Keratinocyte (primary cell): ENCODE data around the gene FLT3LG. TPM values are rescaled to one million over a fixed set of nuclear protein-coding genes. Genes with fewer than 3 reads are reported as not detected.
A peak's percentile ranks its signal among the peaks of the same experiment; 100 is the strongest.

Source experiments
- DNase-seq: peaks from one replicate; pipeline ENCODE4 v3.0.0-alpha.2; 2011; ENCODE audit warnings: low read depth, missing footprints, low spot score
- FAIRE-seq: peaks from 2 replicates; lab custom pipeline; 2011; peaks lifted over from hg19 to GRCh38; lab: Jason Lieb, UNC
- H2AFZ ChIP-seq: 2 replicates; pipeline ENCODE4 v1.6.0; 2012; ENCODE audit warnings: low read length, control low read depth, inconsistent platforms; ENCODE audit not compliant: control insufficient read depth
- H3K27ac ChIP-seq: 2 replicates; pipeline ENCODE4 v1.5.1; 2011; ENCODE audit warnings: low read length; ENCODE audit not compliant: control insufficient read depth, insufficient read depth
- H3K27me3 ChIP-seq: 3 replicates; pipeline ENCODE4 v1.6.0; 2011; ENCODE audit warnings: low read length; ENCODE audit not compliant: control insufficient read depth, insufficient read depth; ENCODE audit errors: extremely low read depth
- H3K36me3 ChIP-seq, 2 experiments: 2 replicates in 1 of 2; 3 replicates in 1 of 2; pipeline ENCODE4 v1.5.1; 2011; ENCODE audit warnings: low read length in 2 of 2, mild to moderate bottlenecking in 1 of 2; ENCODE audit not compliant: control insufficient read depth in 2 of 2, insufficient read depth in 2 of 2; ENCODE audit errors: extremely low read depth in 1 of 2
- H3K4me1 ChIP-seq: 3 replicates; pipeline ENCODE4 v1.5.1; 2011; ENCODE audit warnings: low read length; ENCODE audit not compliant: control insufficient read depth, insufficient read depth; ENCODE audit errors: extremely low read depth
- H3K4me2 ChIP-seq: 3 replicates; pipeline ENCODE4 v1.6.0; 2011; ENCODE audit warnings: low read depth, low read length; ENCODE audit not compliant: control insufficient read depth, insufficient read depth; ENCODE audit errors: extremely low read depth
- H3K4me3 ChIP-seq, 3 experiments: fragments of 200-600 bp in 1 of 3; sonication (generic) in 1 of 3; 2 replicates in 2 of 3; 3 replicates in 1 of 3; pipeline ENCODE4 v1.5.1; 2011 to 2016; ENCODE audit warnings: low read length in 3 of 3, mild to moderate bottlenecking in 3 of 3, control low read depth in 2 of 3, inconsistent platforms in 1 of 3, low read depth in 1 of 3, mixed read lengths in 1 of 3, mixed run types in 1 of 3, moderate library complexity in 1 of 3; ENCODE audit not compliant: control insufficient read depth in 2 of 3, insufficient read depth in 2 of 3; ENCODE audit errors: extremely low read depth in 1 of 3
- H3K79me2 ChIP-seq: 2 replicates; pipeline ENCODE4 v1.6.0; 2012; ENCODE audit warnings: low read length; ENCODE audit not compliant: control insufficient read depth, insufficient read depth
- H3K9ac ChIP-seq: 3 replicates; pipeline ENCODE4 v1.6.0; 2011; ENCODE audit warnings: low read length; ENCODE audit not compliant: control insufficient read depth, insufficient read depth; ENCODE audit errors: extremely low read depth
- H3K9me1 ChIP-seq: 3 replicates; pipeline ENCODE4 v1.6.0; 2011; ENCODE audit warnings: low read length; ENCODE audit not compliant: control insufficient read depth, insufficient read depth; ENCODE audit errors: extremely low read depth
- H3K9me3 ChIP-seq: 2 replicates; pipeline ENCODE4 v1.5.1; 2012; ENCODE audit warnings: low read depth, low read length; ENCODE audit not compliant: control insufficient read depth
- H4K20me1 ChIP-seq: 3 replicates; pipeline ENCODE4 v1.6.0; 2011; ENCODE audit warnings: low read length; ENCODE audit not compliant: control insufficient read depth, insufficient read depth; ENCODE audit errors: extremely low read depth
- CTCF ChIP-seq, 3 experiments: IDR thresholded peaks in 1 of 3; conservative IDR thresholded peaks in 1 of 3; optimal IDR thresholded peaks in 1 of 3; 2 replicates in 2 of 3; 3 replicates in 1 of 3; pipeline versions ENCODE3 to v1.5.1; 2011; ENCODE audit warnings: low read length in 3 of 3, mild to moderate bottlenecking in 3 of 3, moderate library complexity in 2 of 3, control low read depth in 1 of 3, inconsistent platforms in 1 of 3; ENCODE audit not compliant: insufficient read depth in 2 of 3; ENCODE audit errors: extremely low read depth in 1 of 3
- EZH2 ChIP-seq: IDR thresholded peaks from one replicate; pipeline ENCODE4 v1.6.1; 2012; ENCODE audit warnings: inconsistent platforms, mild to moderate bottlenecking, low read length, moderate library complexity
- dilution Hi-C: fragments of 300-500 bp; cut with MboI; formaldehyde crosslinking; loops from one replicate; pipeline ENCODE4 v1.7.0; 2020; ENCODE audit warnings: low sequenced_read_pairs; ENCODE audit not compliant: extremely low pct_ligation_motif_present
- polyA plus RNA-seq, 5 experiments: library from polyadenylated mRNA; depleted of rRNA in 3 of 5; stranded (reverse) in 3 of 5; stranded (forward) in 1 of 5; unstranded in 1 of 5; fragments of >200 nt; gene quantifications; 1 replicate in 1 of 5; 2 replicates in 3 of 5; 3 replicates in 1 of 5; pipeline versions ENCODE4 v1.2.1 to v1.2.3, GENCODE V29; 2011 to 2012; ENCODE audit warnings: missing spikeins in 2 of 5, low read depth in 1 of 5, low replicate concordance in 1 of 5

Gene FLT3LG
- polyA plus RNA-seq, 1 donor (not counting 4 experiments of a cell fraction or from before 2014, with no cell fraction given): 0.80 TPM

- no peak for TF ChIP-seq EZH2
- TF ChIP-seq CTCF (optimal IDR thresholded peaks at IDR 0.05 in 1 of 3, IDR thresholded peaks at IDR 0.05 in 1 of 3, conservative IDR thresholded peaks at IDR 0.05 in 1 of 3; ENCODE audit: extremely low read depth in 1 of 3, insufficient read depth in 2 of 3, low read length in 3 of 3): peak in 1 of 3 experiments; percentile 2
- FAIRE-seq (no peak), DNase-seq (no peak)
- Histone ChIP-seq H3K9me1 (no peaks in the 10 kb centered on the region), H3K36me3 (peaks cover 21 to 37% of the 10 kb centered on the region in 2 experiments), H3K4me2 (peak overlapping the region; percentile 74), H2AFZ (peak overlapping the region; percentile 90), H3K4me3 (peak overlapping the region in 2 of 3 experiments; percentile 32 to 54), H3K9ac (peak overlapping the region; percentile 52), H4K20me1 (peaks cover 21% of the 10 kb centered on the region), H3K4me1 (peaks cover 9% of the 10 kb centered on the region), H3K27ac (peak overlapping the region; percentile 49), H3K79me2 (peaks cover 37% of the 10 kb centered on the region), H3K9me3 (no peaks in the 10 kb centered on the region), H3K27me3 (no peaks in the 10 kb centered on the region)
- dilution Hi-C loops: no loop called here
Measured at GRCh38 chr19:49486710-49487276, 12.8 kb downstream of the FLT3LG start.

- Histone ChIP-seq H3K79me2 (peaks cover 37% of the 10 kb centered on the region), H3K9me1 (no peaks in the 10 kb centered on the region), H3K4me2 (peak within 1 kb of the TSS; percentile 86), H3K9ac (peak within 1 kb of the TSS; percentile 100), H3K4me1 (peaks cover 9% of the 10 kb centered on the region), H2AFZ (peak within 1 kb of the TSS; percentile 90), H3K9me3 (no peaks in the 10 kb centered on the region), H3K4me3 (peak within 1 kb of the TSS; percentile 90 to 100 (median 95)), H3K36me3 (peaks cover 26 to 44% of the 10 kb centered on the region in 2 experiments), H4K20me1 (peaks cover 23% of the 10 kb centered on the region), H3K27ac (peak within 1 kb of the TSS; percentile 99), H3K27me3 (no peaks in the 10 kb centered on the region)
- dilution Hi-C loops: no loop called here
- TF ChIP-seq EZH2: no peak
- TF ChIP-seq CTCF (optimal IDR thresholded peaks at IDR 0.05 in 1 of 3, IDR thresholded peaks at IDR 0.05 in 1 of 3, conservative IDR thresholded peaks at IDR 0.05 in 1 of 3; ENCODE audit: extremely low read depth in 1 of 3, insufficient read depth in 2 of 3, low read length in 3 of 3): no peak
- peak; percentile 73 for FAIRE-seq
- peak; percentile 97 for DNase-seq
Measured at GRCh38 chr19:49487277-49488045, 13.4 kb downstream of the FLT3LG start, which contains the start of gene RPL13A. Gene RPL13A, plus strand, starts transcription at chr19:49487608. Its CDS starts 22 bp downstream, at chr19:49487630.
